HepG2 (cell line): ENCODE results near the gene PCBD1.

Experiments used
- PAF1 ChIP-seq: IDR thresholded peaks from 2 replicates; pipeline ENCODE4 v1.6.1; 2016; ENCODE audit warnings: missing genetic modification reagents, missing compliant biosample characterization
- PHB2 ChIP-seq: fragments of 450-650 bp; IDR thresholded peaks from 2 replicates; pipeline ENCODE4 v1.6.1; 2018; ENCODE audit not compliant: partially characterized antibody
- POLR2AphosphoS2 ChIP-seq: IDR thresholded peaks from 2 replicates; pipeline ENCODE4 v1.6.1; 2011; ENCODE audit warnings: low read depth, low read length, improper control_type of control experiment
- REST ChIP-seq, 2 experiments: IDR thresholded peaks; 2 replicates each; pipeline ENCODE4 v1.6.1; 2011 to 2012; ENCODE audit warnings: low read length in 2 of 2, borderline replicate concordance in 1 of 2, low read depth in 1 of 2, mild to moderate bottlenecking in 1 of 2, moderate library complexity in 1 of 2
- ZNF383 ChIP-seq: sonication (generic); formaldehyde crosslinking; IDR thresholded peaks from 2 replicates; pipeline ENCODE4 v1.4.0; 2020; ENCODE audit warnings: missing genetic modification reagents, mild to moderate bottlenecking, borderline replicate concordance
- TF ChIP-seq, protein P1 (sequence below): sonication (generic); IDR thresholded peaks from 2 replicates; pipeline ENCODE4 v1.6.1; 2016; ENCODE audit warnings: low read depth, borderline replicate concordance
- TF ChIP-seq, protein P2 (sequence below): sonication (generic); formaldehyde crosslinking; IDR thresholded peaks from 2 replicates; pipeline ENCODE4 v1.4.0; 2020; ENCODE audit warnings: missing genetic modification reagents, borderline replicate concordance

- no peak for TF ChIP-seq PHB2
- no peak for TF ChIP-seq ZNF383
- TF ChIP-seq, protein P1, sequence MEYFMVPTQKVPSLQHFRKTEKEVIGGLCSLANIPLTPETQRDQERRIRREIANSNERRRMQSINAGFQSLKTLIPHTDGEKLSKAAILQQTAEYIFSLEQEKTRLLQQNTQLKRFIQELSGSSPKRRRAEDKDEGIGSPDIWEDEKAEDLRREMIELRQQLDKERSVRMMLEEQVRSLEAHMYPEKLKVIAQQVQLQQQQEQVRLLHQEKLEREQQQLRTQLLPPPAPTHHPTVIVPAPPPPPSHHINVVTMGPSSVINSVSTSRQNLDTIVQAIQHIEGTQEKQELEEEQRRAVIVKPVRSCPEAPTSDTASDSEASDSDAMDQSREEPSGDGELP: no peak
- TF ChIP-seq PAF1 (CRISPR knock-in tag): no peak
- TF ChIP-seq POLR2AphosphoS2: no peak
- TF ChIP-seq REST (IDR thresholded peaks at IDR 0.05; ENCODE audit: borderline replicate concordance in 1 of 2, low read depth in 1 of 2, low read length in 2 of 2): no peak
- TF ChIP-seq, protein P2, sequence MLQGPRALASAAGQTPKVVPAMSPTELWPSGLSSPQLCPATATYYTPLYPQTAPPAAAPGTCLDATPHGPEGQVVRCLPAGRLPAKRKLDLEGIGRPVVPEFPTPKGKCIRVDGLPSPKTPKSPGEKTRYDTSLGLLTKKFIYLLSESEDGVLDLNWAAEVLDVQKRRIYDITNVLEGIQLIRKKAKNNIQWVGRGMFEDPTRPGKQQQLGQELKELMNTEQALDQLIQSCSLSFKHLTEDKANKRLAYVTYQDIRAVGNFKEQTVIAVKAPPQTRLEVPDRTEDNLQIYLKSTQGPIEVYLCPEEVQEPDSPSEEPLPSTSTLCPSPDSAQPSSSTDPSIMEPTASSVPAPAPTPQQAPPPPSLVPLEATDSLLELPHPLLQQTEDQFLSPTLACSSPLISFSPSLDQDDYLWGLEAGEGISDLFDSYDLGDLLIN (CRISPR knock-in tag): no peak
Measured at GRCh38 chr10:70885481-70885880, 2.9 kb downstream of the PCBD1 start.
